ENCODE data around the gene SYCN. TPM values are rescaled to one million over a fixed set of nuclear protein-coding genes. Genes with fewer than 3 reads are reported as not detected.

The SYCN gene
- total and polyA plus RNA-seq, 2 of the 13 experiments (the other 11 are each of a cell fraction or from before 2014, with no cell fraction given) = not detected

- CTCF ChIA-PET (ENCODE audit: low intra/inter-chr PET ratio, low total read pairs) = no interaction called here
These were observed 5.0 kb downstream of the SYCN start for GRCh38 chr19:39199025-39199424.

More at GRCh38 chr19:39199025-39199424, 5.0 kb downstream of the SYCN start:
- Histone ChIP-seq H4K20me1 (ENCODE audit: insufficient read depth, low read length) (no peaks in the 10 kb centered on the region), H3K27me3 (ENCODE audit: control insufficient read depth in 1 of 2, insufficient read depth in 2 of 2, low read length in 2 of 2) (peaks cover 9 to 63% of the 10 kb centered on the region in 2 experiments), H3K36me3 (replicated peaks in 1 of 2; ENCODE audit: control insufficient read depth in 1 of 2, insufficient read depth in 2 of 2, low read length in 2 of 2) (no peaks in the 10 kb centered on the region), H3K27ac (ENCODE audit: extremely low read length, insufficient read depth, low read length) (no peak overlapping the region), H3K9me3 (ENCODE audit: low read length) (no peaks in the 10 kb centered on the region), H3K9ac (ENCODE audit: insufficient read depth, low read depth, low read length) (no peak overlapping the region), H3K4me2 (ENCODE audit: low read depth, low read length) (peak overlapping the region; percentile 45), H3K4me3 (replicated peaks in 1 of 3; ENCODE audit: insufficient read depth in 1 of 3, low read depth in 2 of 3, low read length in 3 of 3) (peak overlapping the region in 1 of 3 experiments; percentile 28; a peak in 1 of 6 replicates), H3K4me1 (ENCODE audit: insufficient read depth, low read length) (peaks cover 13% of the 10 kb centered on the region), H2AFZ (ENCODE audit: low read length) (no peak overlapping the region), H3K79me2 (ENCODE audit: insufficient read depth, low read length) (no peaks in the 10 kb centered on the region)
- ATAC-seq (peak; percentile 63), FAIRE-seq (no peak), DNase-seq (ENCODE audit: low spot score) (peak; percentile 35)
- WGBS (ENCODE audit: low lambda C conversion rate) = 0% methylated on average over 5 of the region's 11 CpGs
- TF ChIP-seq PHF20 (CRISPR knock-in tag; IDR thresholded peaks at IDR 0.05) (no peak), HHEX (CRISPR knock-in tag; IDR thresholded peaks at IDR 0.05) (no peak), ZNF687 (CRISPR knock-in tag; IDR thresholded peaks at IDR 0.05) (peak; percentile 36; the same call in 1 of the 2 replicates), TIGD3 (CRISPR knock-in tag; IDR thresholded peaks at IDR 0.05; ENCODE audit: borderline replicate concordance) (no peak)
- TF ChIP-seq, protein P1, sequence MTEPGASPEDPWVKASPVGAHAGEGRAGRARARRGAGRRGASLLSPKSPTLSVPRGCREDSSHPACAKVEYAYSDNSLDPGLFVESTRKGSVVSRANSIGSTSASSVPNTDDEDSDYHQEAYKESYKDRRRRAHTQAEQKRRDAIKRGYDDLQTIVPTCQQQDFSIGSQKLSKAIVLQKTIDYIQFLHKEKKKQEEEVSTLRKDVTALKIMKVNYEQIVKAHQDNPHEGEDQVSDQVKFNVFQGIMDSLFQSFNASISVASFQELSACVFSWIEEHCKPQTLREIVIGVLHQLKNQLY (CRISPR knock-in tag; IDR thresholded peaks at IDR 0.05) = no peak
- TF ChIP-seq, protein P2, sequence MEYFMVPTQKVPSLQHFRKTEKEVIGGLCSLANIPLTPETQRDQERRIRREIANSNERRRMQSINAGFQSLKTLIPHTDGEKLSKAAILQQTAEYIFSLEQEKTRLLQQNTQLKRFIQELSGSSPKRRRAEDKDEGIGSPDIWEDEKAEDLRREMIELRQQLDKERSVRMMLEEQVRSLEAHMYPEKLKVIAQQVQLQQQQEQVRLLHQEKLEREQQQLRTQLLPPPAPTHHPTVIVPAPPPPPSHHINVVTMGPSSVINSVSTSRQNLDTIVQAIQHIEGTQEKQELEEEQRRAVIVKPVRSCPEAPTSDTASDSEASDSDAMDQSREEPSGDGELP (IDR thresholded peaks at IDR 0.05; ENCODE audit: borderline replicate concordance, low read depth) = peak; percentile 26; the same call in 1 of the 2 replicates
- intact Hi-C loops (cut with micrococcal nuclease; ENCODE audit: unreplicated experiment) = no loop called here
- no TSS peak for BruUV-seq (replicated peaks)
- in situ Hi-C loops (cut with HindIII; ENCODE audit: extremely low pct_ligation_motif_present, low pct_unique_long_range_greater_than_20kb) = no loop called here
- POLR2A ChIA-PET = interaction anchor here (1.4 to 1.6 kb wide), 2 partner anchors 54 to 192 kb away, joined by 3 to 5 read pairs; partner anchors contain the start of genes MED29 and PAF1
